Mesodermal cell (in vitro differentiated cells): ENCODE results near the gene CHN1.

Experiments used
- H3K27ac ChIP-seq: 2 replicates; pipeline ENCODE4 v1.7.0; 2013; ENCODE audit warnings: mild to moderate bottlenecking, low read depth, low read length, moderate library complexity; ENCODE audit not compliant: severe bottlenecking
- H3K36me3 ChIP-seq: 2 replicates; pipeline ENCODE4 v1.7.1; 2013; ENCODE audit warnings: mild to moderate bottlenecking, low read length, moderate library complexity; ENCODE audit not compliant: control insufficient read depth, insufficient read depth
- H3K4me1 ChIP-seq: one replicate; pipeline ENCODE4 v1.7.1; 2013; ENCODE audit warnings: mild to moderate bottlenecking, low read length; ENCODE audit not compliant: insufficient read depth, control insufficient read depth, poor library complexity, severe bottlenecking
- H3K4me3 ChIP-seq: 2 replicates; pipeline ENCODE4 v1.7.0; 2013; ENCODE audit warnings: low read length, control low read depth, mild to moderate bottlenecking; ENCODE audit not compliant: insufficient read depth, poor library complexity, severe bottlenecking; ENCODE audit errors: extremely low read depth
- H3K9me3 ChIP-seq: 2 replicates; pipeline ENCODE4 v1.7.1; 2013; ENCODE audit warnings: mild to moderate bottlenecking, low read length, moderate library complexity; ENCODE audit not compliant: control insufficient read depth
- whole genome bisulfite sequencing, 2 experiments: methylation state at CpG; one replicate each; pipeline ENCODE4 v1.1.5; 2013; ENCODE audit warnings: missing lambda C conversion rate in 2 of 2; ENCODE audit not compliant: insufficient coverage in 2 of 2; 5-methylcytosine and 5-hydroxymethylcytosine counted together

Gene CHN1

DNA sequence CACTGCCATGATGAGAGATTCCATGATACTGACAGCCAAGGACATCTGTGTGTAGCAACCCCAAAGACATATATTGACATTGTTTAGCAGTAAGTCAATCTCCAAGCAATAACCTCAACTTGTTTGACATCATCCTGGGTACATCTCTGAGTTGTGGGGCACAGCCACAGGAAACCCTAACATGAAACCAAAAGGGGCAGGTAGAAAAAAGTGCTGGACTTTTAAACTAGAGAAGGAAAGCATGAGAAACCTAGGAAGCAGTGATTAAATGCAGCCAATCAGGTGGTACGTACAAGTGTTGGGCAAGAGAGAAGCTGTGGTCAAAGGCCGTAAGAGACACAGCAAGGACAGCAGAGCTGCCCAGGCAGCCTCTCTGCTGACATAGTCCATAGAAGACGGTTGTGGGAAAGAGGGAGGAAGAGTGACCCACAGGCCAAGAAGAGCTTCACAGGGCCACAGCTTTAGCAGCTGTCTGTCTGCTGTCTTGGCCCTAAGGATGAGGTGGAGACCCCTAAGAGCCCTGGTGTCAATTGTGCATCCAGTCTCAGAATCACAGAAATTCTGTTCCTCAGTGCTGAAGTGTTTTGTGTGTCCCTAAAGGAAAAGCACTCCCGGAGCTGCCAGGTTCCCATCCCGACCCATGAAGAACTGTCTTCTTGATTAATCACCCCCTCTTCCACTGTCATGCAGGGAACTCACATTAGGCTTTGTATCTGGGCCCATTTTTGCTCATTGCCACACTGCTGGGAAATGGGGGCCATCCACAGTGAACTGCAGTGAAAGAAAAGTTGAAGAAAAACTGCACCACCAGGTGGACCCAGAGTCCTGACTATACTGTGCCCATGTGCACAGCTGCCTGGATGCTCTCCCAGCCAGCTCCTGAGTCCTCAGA is 25.4 kb upstream of the CHN1 start:
- Histone ChIP-seq H3K4me3 (no peak overlapping the region), H3K27ac (no peak overlapping the region), H3K9me3 (no peaks in the 10 kb centered on the region), H3K4me1 (no peaks in the 10 kb centered on the region), H3K36me3 (no peaks in the 10 kb centered on the region)
- WGBS, 2 experiments = 74 to 79% methylated on average over 4 to 5 of the region's 5 CpGs

DNA sequence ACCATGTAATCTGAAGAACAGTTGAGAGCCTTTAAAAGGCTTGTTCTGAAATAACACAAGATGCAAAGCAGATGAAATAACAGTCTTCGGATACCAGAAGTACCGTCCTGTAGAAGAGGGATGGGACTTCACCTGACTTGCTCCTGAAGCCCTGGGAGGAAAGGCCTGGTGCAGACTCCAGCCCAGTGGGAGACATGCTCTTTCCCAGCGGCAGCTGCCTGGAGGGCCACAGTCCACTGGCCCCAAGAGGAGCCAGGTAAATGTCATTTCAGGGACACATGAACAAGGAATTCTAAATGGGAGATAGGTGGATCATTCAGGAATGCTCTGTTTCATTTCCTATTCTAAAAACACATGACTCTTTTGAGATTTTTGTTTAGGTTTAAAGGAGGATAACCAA is 22.6 kb upstream of the CHN1 start:
- Histone ChIP-seq H3K27ac (no peak overlapping the region), H3K36me3 (no peaks in the 10 kb centered on the region), H3K4me3 (no peak overlapping the region), H3K9me3 (no peaks in the 10 kb centered on the region), H3K4me1 (no peaks in the 10 kb centered on the region)
- WGBS, 2 experiments = 91 to 92% methylated on average over 3 of the region's 3 CpGs

DNA sequence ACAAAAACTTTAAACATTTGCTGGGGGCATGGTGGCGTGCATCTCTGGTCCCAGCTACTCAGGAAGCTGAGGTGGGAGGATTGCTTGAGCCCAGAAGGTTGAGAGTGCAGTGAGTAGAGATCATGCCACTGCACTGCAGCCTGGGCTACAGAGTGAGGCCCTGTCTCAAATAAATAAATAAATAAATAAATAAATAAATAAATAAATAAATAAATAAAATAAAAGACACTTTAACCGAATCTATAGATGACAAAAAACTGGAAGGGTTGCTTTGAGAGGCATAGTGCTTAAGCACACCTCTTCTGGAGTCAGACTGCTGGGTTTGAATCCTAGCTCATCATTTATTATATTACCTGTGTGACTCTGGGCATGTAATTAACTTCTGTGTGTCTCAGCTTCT is 21.2 kb upstream of the CHN1 start:
- no peak overlapping the region for H3K4me3 ChIP-seq
- no peaks in the 10 kb centered on the region for H3K4me1 ChIP-seq
- WGBS, 2 experiments = no CpG with 5 or more reads among the region's 2 CpGs
- H3K9me3 ChIP-seq = no peaks in the 10 kb centered on the region
- H3K27ac ChIP-seq = no peak overlapping the region
- H3K36me3 ChIP-seq = no peaks in the 10 kb centered on the region

- 80% methylated on average over 1 of the region's 1 CpG; no CpG with 5 or more reads in 1 of the 2 experiments for WGBS, 2 experiments
- H3K4me1 ChIP-seq = no peaks in the 10 kb centered on the region
- H3K9me3 ChIP-seq = no peaks in the 10 kb centered on the region
- H3K27ac ChIP-seq = no peak overlapping the region
- H3K4me3 ChIP-seq = no peak overlapping the region
- no peaks in the 10 kb centered on the region for H3K36me3 ChIP-seq
Measured at GRCh38 chr2:175025946-175026345, 20.8 kb upstream of the CHN1 start.

GRCh38 chr2:175025233-175025632 is 20.1 kb upstream of the CHN1 start:
- H3K36me3 ChIP-seq = no peaks in the 10 kb centered on the region
- no CpG with 5 or more reads among the region's 3 CpGs for WGBS, 2 experiments

DNA sequence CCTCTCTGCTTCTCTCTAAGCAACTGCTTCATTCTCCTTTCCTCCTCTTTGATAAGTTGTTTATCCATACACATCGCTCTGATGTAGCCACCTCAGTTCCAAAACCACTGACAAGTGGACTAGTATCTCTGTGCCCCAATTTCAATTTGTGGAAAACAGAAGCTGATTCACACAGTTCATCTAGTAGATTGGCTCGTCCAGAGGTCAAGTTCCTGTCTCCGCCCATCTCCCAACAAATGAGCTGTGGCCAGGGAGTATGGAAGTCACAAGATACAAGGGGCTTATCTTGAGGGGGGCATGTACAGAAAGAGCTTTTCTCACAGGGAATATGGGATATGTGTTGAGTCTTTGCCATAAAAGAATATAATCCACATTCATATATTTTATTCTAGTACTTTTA is 17.7 kb upstream of the CHN1 start:
- Histone ChIP-seq H3K9me3 (no peaks in the 10 kb centered on the region), H3K36me3 (no peaks in the 10 kb centered on the region), H3K4me3 (no peak overlapping the region), H3K27ac (no peak overlapping the region), H3K4me1 (no peaks in the 10 kb centered on the region)
- WGBS, 2 experiments = 92 to 100% methylated on average over 2 of the region's 3 CpGs

More at GRCh38 chr2:175025233-175025632, 20.1 kb upstream of the CHN1 start:
- Histone ChIP-seq H3K4me3 (no peak overlapping the region), H3K27ac (no peak overlapping the region), H3K9me3 (no peaks in the 10 kb centered on the region), H3K4me1 (no peaks in the 10 kb centered on the region)

- H3K27ac ChIP-seq = no peak overlapping the region
- H3K36me3 ChIP-seq = no peaks in the 10 kb centered on the region
- 100% methylated on average over 1 of the region's 2 CpGs; no CpG with 5 or more reads in 1 of the 2 experiments for WGBS, 2 experiments
- no peaks in the 10 kb centered on the region for H3K4me1 ChIP-seq
- no peak overlapping the region for H3K4me3 ChIP-seq
- no peaks in the 10 kb centered on the region for H3K9me3 ChIP-seq
Measured at GRCh38 chr2:175019566-175020327, 14.6 kb upstream of the CHN1 start.

DNA sequence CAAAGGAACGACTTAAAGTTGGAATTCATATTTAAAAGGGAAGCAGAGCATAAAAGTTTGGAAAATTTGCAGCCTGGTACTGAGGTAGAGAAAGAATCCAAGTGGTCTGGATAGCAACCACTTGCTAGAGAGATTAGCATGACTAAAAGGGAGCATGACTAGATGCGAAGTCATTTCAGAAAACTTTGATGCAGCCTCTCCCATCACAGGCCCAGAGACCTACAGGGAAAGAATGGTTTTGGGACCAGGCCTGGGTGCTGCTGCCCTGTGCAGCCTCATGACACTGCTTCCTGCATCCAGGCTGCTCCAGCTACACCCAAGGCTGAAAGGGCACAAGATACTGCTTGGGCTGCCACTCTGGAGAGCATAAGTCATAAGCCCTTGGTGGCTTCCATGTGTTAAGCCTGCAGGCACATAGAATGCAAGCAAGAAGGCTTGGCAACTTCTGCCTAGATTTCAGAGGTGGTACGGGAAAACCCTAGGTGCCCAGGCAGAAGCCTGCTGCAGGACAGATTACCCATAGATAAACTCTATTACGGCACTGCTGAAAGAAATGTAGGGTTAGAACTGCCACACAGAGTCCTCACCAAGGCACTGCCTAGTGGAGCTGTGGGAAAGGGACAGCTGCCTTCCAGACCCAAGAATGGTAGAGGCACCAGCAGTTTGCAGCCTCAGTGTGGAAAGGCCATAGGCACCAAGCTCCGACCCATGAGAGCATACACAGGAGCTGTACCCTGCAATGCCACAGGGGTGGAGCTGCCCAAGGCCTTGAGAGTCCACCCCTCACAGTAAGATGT is 12.6 kb upstream of the CHN1 start:
- Histone ChIP-seq H3K27ac (no peak overlapping the region), H3K4me3 (no peak overlapping the region)
- 95 to 100% methylated on average over 2 to 5 of the region's 5 CpGs for whole genome bisulfite sequencing, 2 experiments

GRCh38 chr2:175015340-175015739 is 10.2 kb upstream of the CHN1 start:
- no peaks in the 10 kb centered on the region for H3K9me3 ChIP-seq
- H3K4me1 ChIP-seq = no peaks in the 10 kb centered on the region
- no peak overlapping the region for H3K27ac ChIP-seq
- WGBS, 2 experiments = 60 to 67% methylated on average over 2 to 3 of the region's 3 CpGs
- no peak overlapping the region for H3K4me3 ChIP-seq
- H3K36me3 ChIP-seq = no peaks in the 10 kb centered on the region

More for the DNA sequence above, 12.6 kb upstream of the CHN1 start:
- Histone ChIP-seq H3K36me3 (no peaks in the 10 kb centered on the region), H3K9me3 (no peaks in the 10 kb centered on the region), H3K4me1 (no peaks in the 10 kb centered on the region)

GRCh38 chr2:175012516-175012915 is 7.3 kb upstream of the CHN1 start:
- no peaks in the 10 kb centered on the region for H3K4me1 ChIP-seq
- H3K9me3 ChIP-seq = no peaks in the 10 kb centered on the region
- 90% methylated on average over 2 of the region's 2 CpGs; no CpG with 5 or more reads in 1 of the 2 experiments for WGBS, 2 experiments
- H3K27ac ChIP-seq = no peak overlapping the region
- H3K36me3 ChIP-seq = no peaks in the 10 kb centered on the region
- H3K4me3 ChIP-seq = no peak overlapping the region
